ENCODE results near the gene GRM2.

- no peak for TF ChIP-seq CTCF (conservative IDR thresholded peaks at IDR 0.05 in 1 of 2, IDR thresholded peaks at IDR 0.05 in 1 of 2; ENCODE audit: low read depth in 1 of 2, low read length in 2 of 2)
- TF ChIP-seq EZH2 (IDR thresholded peaks at IDR 0.05; ENCODE audit: low read length, missing control alignments): no peak
These were observed 22.3 kb downstream of the GRM2 start for GRCh38 chr3:51729042-51729633.

Data from fibroblast of lung (primary cell).